SIG-M5 treated with dmso at 0.1 percent for 504 hours (cell line): ENCODE data around the gene TSHZ1.
"Not testable (repeated sequence)": the region's sequence is repeated elsewhere in the genome, so short reads cannot be mapped to it uniquely, and the experiment has no call there.

ENCODE experiments used
- DNase-seq: peaks from one replicate; lab custom pipeline; 2025; ENCODE audit not compliant: unreplicated experiment; lab: John Stamatoyannopoulos, UW

Gene TSHZ1

GRCh38 chr18:75183524-75183923 is 27.1 kb upstream of the TSHZ1 start:
- DNase-seq = no peak

- DNase-seq = no peak
These were observed 26.6 kb upstream of the TSHZ1 start for GRCh38 chr18:75183973-75184493.

GRCh38 chr18:75185460-75185859 is 25.1 kb upstream of the TSHZ1 start:
- DNase-seq = no peak

GRCh38 chr18:75187702-75188101 is 22.9 kb upstream of the TSHZ1 start:
- not testable (repeated sequence) for DNase-seq

GRCh38 chr18:75189696-75190095 is 20.9 kb upstream of the TSHZ1 start:
- DNase-seq = no peak

GRCh38 chr18:75192899-75193298 is 17.7 kb upstream of the TSHZ1 start:
- DNase-seq = no peak

- no peak for DNase-seq
These were observed 12.6 kb upstream of the TSHZ1 start for GRCh38 chr18:75198036-75198435.

- DNase-seq = no peak
These were observed 11.3 kb upstream of the TSHZ1 start for GRCh38 chr18:75199327-75199726.

- DNase-seq = no peak
These were observed 10.5 kb upstream of the TSHZ1 start for GRCh38 chr18:75200071-75200470.

- DNase-seq = no peak
These were observed 9.9 kb upstream of the TSHZ1 start for GRCh38 chr18:75200605-75201280.

- DNase-seq = no peak
These were observed 9.0 kb upstream of the TSHZ1 start for GRCh38 chr18:75201282-75202270.

GRCh38 chr18:75202696-75203365 is 7.8 kb upstream of the TSHZ1 start:
- no peak for DNase-seq

- DNase-seq = no peak
These were observed 7.0 kb upstream of the TSHZ1 start for GRCh38 chr18:75203416-75204268.

GRCh38 chr18:75204269-75204731 is 6.3 kb upstream of the TSHZ1 start:
- DNase-seq = no peak

GRCh38 chr18:75204732-75205513 is 5.7 kb upstream of the TSHZ1 start:
- no peak for DNase-seq

- no peak for DNase-seq
These were observed 5.0 kb upstream of the TSHZ1 start for GRCh38 chr18:75205514-75206132.

GRCh38 chr18:75206452-75207309 is 3.9 kb upstream of the TSHZ1 start:
- DNase-seq = no peak
